HCT116 (cell line): ENCODE measurements around the gene CINP. TPM values are rescaled to one million over a fixed set of nuclear protein-coding genes. Genes with fewer than 3 reads are reported as not detected.

Experiments used
- ATAC-seq: fragments of 200-7000 bp; cut with Tn5 transposase; 2 replicates; pipeline ENCODE4 v1.9.1; 2020; ENCODE audit warnings: mild to moderate bottlenecking, moderate library complexity
- BruUV-seq: library from RNA; stranded (reverse); fragments of 400-500 nt; replicated peaks from 2 replicates; lab custom pipeline; 2021; lab: Mats Ljungman, UMichigan
- CTCF ChIA-PET: fragments of 300-600 bp; sonication (Branson Sonifier 250); formaldehyde crosslinking; loops from one replicate; lab custom pipeline; 2021; ENCODE audit warnings: antibody characterized with exemption; lab: Charles Lee
- POLR2A ChIA-PET: fragments of 300-600, 350-600 bp; sonication (Branson Sonifier 250); formaldehyde crosslinking; loops from one replicate; lab custom pipeline; 2021; ENCODE audit warnings: antibody characterized with exemption; lab: Charles Lee
- RAD21 ChIA-PET, 2 experiments: fragments of 300-600 bp; sonication (Branson Sonifier 250); formaldehyde crosslinking; loops; one replicate each; lab custom pipeline; 2023; ENCODE audit warnings: low total read pairs in 2 of 2; ENCODE audit not compliant: uncharacterized antibody in 2 of 2, unreplicated experiment in 2 of 2, low non-redundant PET in 1 of 2; lab: Charles Lee
- DNase-seq: peaks from one replicate; pipeline ENCODE4 v3.0.0-alpha.2; 2010; ENCODE audit warnings: low read depth, low spot score
- H2AFZ ChIP-seq: fragments of 200-600 bp; shearing (Covaris generic), sonication (generic); 2 replicates; pipeline ENCODE4 v1.6.1; 2017; ENCODE audit warnings: low read depth, mixed run types, mixed read lengths, antibody characterized with exemption, low read length; ENCODE audit not compliant: poor library complexity, severe bottlenecking
- H3K27ac ChIP-seq: 2 replicates; pipeline ENCODE4 v1.5.1; 2012; ENCODE audit warnings: low read depth, low read length
- H3K27me3 ChIP-seq: fragments of 200-600 bp; sonication (generic); 2 replicates; pipeline ENCODE4 v1.6.1; 2016; ENCODE audit warnings: mixed run types, low read length, mixed read lengths; ENCODE audit not compliant: insufficient read depth
- H3K36me3 ChIP-seq, 2 experiments: fragments of 200-500 bp in 1 of 2; fragments of 200-600 bp in 1 of 2; sonication (Bioruptor generic) in 1 of 2; sonication (generic) in 1 of 2; 2 replicates each; pipeline versions ENCODE4 v1.5.1 to v1.6.1; 2014 to 2016; ENCODE audit warnings: low read length in 2 of 2, inconsistent platforms in 1 of 2, mixed read lengths in 1 of 2, mixed run types in 1 of 2; ENCODE audit not compliant: insufficient read depth in 2 of 2, control insufficient read depth in 1 of 2
- H3K4me1 ChIP-seq, 2 experiments: fragments of 200-600 bp in 1 of 2; sonication (generic) in 1 of 2; 2 replicates each; pipeline versions ENCODE4 v1.5.1 to v1.6.1; 2012 to 2017; ENCODE audit warnings: low read length in 2 of 2, inconsistent platforms in 1 of 2, mild to moderate bottlenecking in 1 of 2, mixed read lengths in 1 of 2, mixed run types in 1 of 2, moderate library complexity in 1 of 2; ENCODE audit not compliant: insufficient read depth in 2 of 2, control insufficient read depth in 1 of 2
- H3K4me2 ChIP-seq: fragments of 200-600 bp; sonication (generic); 2 replicates; pipeline ENCODE4 v1.6.1; 2017; ENCODE audit warnings: mixed run types, low read length, mixed read lengths
- H3K4me3 ChIP-seq, 2 experiments: fragments of 200-600 bp in 1 of 2; sonication (generic) in 1 of 2; replicated peaks in 1 of 2; 2 replicates each; pipeline ENCODE4 v1.5.1; 2011 to 2016; ENCODE audit warnings: low read length in 2 of 2, control low read depth in 1 of 2, low read depth in 1 of 2, mild to moderate bottlenecking in 1 of 2, mixed read lengths in 1 of 2, mixed run types in 1 of 2
- H3K79me2 ChIP-seq: fragments of 200-600 bp; sonication (generic); 2 replicates; pipeline ENCODE4 v1.6.1; 2017; ENCODE audit warnings: mild to moderate bottlenecking, mixed run types, low read length, moderate library complexity, mixed read lengths; ENCODE audit not compliant: insufficient read depth
- H3K9ac ChIP-seq: fragments of 200-600 bp; sonication (generic); 2 replicates; pipeline ENCODE4 v1.6.1; 2016; ENCODE audit warnings: low read length, mixed read lengths
- H3K9me2 ChIP-seq: fragments of 200-600 bp; sonication (generic), shearing (Covaris generic); 2 replicates; pipeline ENCODE4 v1.6.1; 2017; ENCODE audit warnings: mixed run types, mild to moderate bottlenecking, moderate library complexity; ENCODE audit not compliant: insufficient read depth
- H3K9me3 ChIP-seq, 2 experiments: fragments of 200-500 bp in 1 of 2; fragments of 200-600 bp in 1 of 2; sonication (Bioruptor generic) in 1 of 2; sonication (generic) in 1 of 2; 2 replicates each; pipeline ENCODE4 v1.6.1; 2014 to 2017; ENCODE audit warnings: low read length in 2 of 2, mixed read lengths in 2 of 2, inconsistent platforms in 1 of 2, low read depth in 1 of 2, mild to moderate bottlenecking in 1 of 2, mixed run types in 1 of 2, moderate library complexity in 1 of 2; ENCODE audit not compliant: control insufficient read depth in 1 of 2, insufficient read depth in 1 of 2
- H4K20me1 ChIP-seq: fragments of 200-600 bp; sonication (generic), shearing (Covaris generic); 2 replicates; pipeline ENCODE4 v1.6.1; 2017; ENCODE audit warnings: mixed run types, mild to moderate bottlenecking, moderate library complexity; ENCODE audit not compliant: insufficient read depth
- CBX3 ChIP-seq: IDR thresholded peaks from 2 replicates; pipeline ENCODE4 v1.6.1; 2012; ENCODE audit warnings: low read depth
- CEBPB ChIP-seq: IDR thresholded peaks from 2 replicates; pipeline ENCODE4 v1.6.1; 2012; ENCODE audit warnings: low read depth
- ELF1 ChIP-seq: IDR thresholded peaks from 2 replicates; pipeline ENCODE4 v1.6.1; 2012; ENCODE audit warnings: low read depth, borderline replicate concordance
- EZH2 ChIP-seq: fragments of 200-600 bp; sonication (generic); IDR thresholded peaks from 2 replicates; pipeline ENCODE4 v1.6.1; 2017; ENCODE audit warnings: antibody characterized with exemption, mixed run types
- EZH2phosphoT487 ChIP-seq: fragments of 200-600 bp; IDR thresholded peaks from 2 replicates; pipeline ENCODE4 v1.6.1; 2018; ENCODE audit warnings: antibody characterized with exemption, borderline replicate concordance
- FOSL1 ChIP-seq: IDR thresholded peaks from 2 replicates; pipeline ENCODE4 v1.6.1; 2012; ENCODE audit warnings: low read depth
- JUND ChIP-seq: IDR thresholded peaks from 2 replicates; pipeline ENCODE4 v1.6.1; 2012
- POLR2A ChIP-seq: IDR thresholded peaks from 2 replicates; pipeline ENCODE4 v1.7.0; 2011; ENCODE audit warnings: borderline replicate concordance; ENCODE audit not compliant: insufficient read depth, insufficient read length; ENCODE audit errors: extremely low read depth
- POLR2AphosphoS5 ChIP-seq: IDR thresholded peaks from 2 replicates; pipeline ENCODE4 v1.6.1; 2011; ENCODE audit warnings: mild to moderate bottlenecking, low read depth, low read length, moderate library complexity
- RAD21 ChIP-seq: IDR thresholded peaks from 2 replicates; pipeline ENCODE4 v1.6.1; 2012; ENCODE audit warnings: low read depth, mild to moderate bottlenecking
- SIN3A ChIP-seq: IDR thresholded peaks from 2 replicates; pipeline ENCODE4 v1.6.1; 2012; ENCODE audit warnings: low read depth
- SP1 ChIP-seq: IDR thresholded peaks from 2 replicates; pipeline ENCODE4 v1.6.1; 2012; ENCODE audit warnings: low read depth
- SRF ChIP-seq: IDR thresholded peaks from 2 replicates; pipeline ENCODE4 v1.6.1; 2012; ENCODE audit warnings: low read depth
- ZBTB33 ChIP-seq: IDR thresholded peaks from 2 replicates; pipeline ENCODE4 v1.6.1; 2011; ENCODE audit warnings: mild to moderate bottlenecking, low read length, moderate library complexity; ENCODE audit not compliant: insufficient replicate concordance; ENCODE audit errors: extremely low read depth
- ZFX ChIP-seq: fragments of 450-650 bp; IDR thresholded peaks from 2 replicates; pipeline ENCODE4 v1.6.1; 2017
- ZNF274 ChIP-seq: fragments of 200-500 bp; sonication (Bioruptor generic); IDR thresholded peaks from 2 replicates; pipeline ENCODE4 v1.6.1; 2014; ENCODE audit warnings: mild to moderate bottlenecking, low read depth, low read length, inconsistent platforms
- intact Hi-C: fragments of 100-400 bp; cut with micrococcal nuclease; formaldehyde crosslinking; loops from 2 replicates; pipeline ENCODE4 v1.10.0; 2022
- total RNA-seq: library from RNA; stranded (reverse); gene quantifications from one replicate; pipeline ENCODE4 v1.2.1, GENCODE V29; 2021; ENCODE audit not compliant: unreplicated experiment
- TF ChIP-seq, protein P1 (sequence below): IDR thresholded peaks from 2 replicates; pipeline ENCODE4 v1.6.1; 2012
- TF ChIP-seq, protein P2 (sequence below), 3 experiments: fragments of 200-600 bp in 1 of 3; sonication (generic) in 1 of 3; IDR thresholded peaks in 2 of 3; conservative IDR thresholded peaks in 1 of 3; 2 replicates each; pipeline ENCODE4 v1.5.1; 2012 to 2017; ENCODE audit warnings: low read depth in 2 of 3, low read length in 2 of 3, antibody characterized with exemption in 1 of 3, borderline replicate concordance in 1 of 3, control low read depth in 1 of 3, mild to moderate bottlenecking in 1 of 3, mixed read lengths in 1 of 3, mixed run types in 1 of 3, moderate library complexity in 1 of 3; ENCODE audit not compliant: insufficient read depth in 1 of 3
- TF ChIP-seq, protein P3 (sequence below): IDR thresholded peaks from 2 replicates; pipeline ENCODE4 v1.6.1; 2012; ENCODE audit warnings: low read depth
- TF ChIP-seq, protein P4 (sequence below): IDR thresholded peaks from 2 replicates; pipeline ENCODE4 v1.6.1; 2012

Gene CINP
- total RNA-seq, 1 experiment from 2014 or later: 49.1 TPM

- Histone ChIP-seq H3K27ac (peak overlapping the region; percentile 77), H3K9ac (peak overlapping the region; percentile 93), H3K27me3 (no peaks in the 10 kb centered on the region), H3K9me3 (no peaks in the 10 kb centered on the region), H3K4me1 (peaks cover 37 to 70% of the 10 kb centered on the region in 2 experiments), H3K4me2 (peak overlapping the region; percentile 97), H3K36me3 (no peaks in the 10 kb centered on the region), H3K79me2 (peaks cover 19% of the 10 kb centered on the region), H4K20me1 (no peaks in the 10 kb centered on the region), H2AFZ (peak overlapping the region; percentile 58), H3K9me2 (no peaks in the 10 kb centered on the region), H3K4me3 (peak overlapping the region; percentile 91 to 96)
- BruUV-seq: no TSS peak
- intact Hi-C loops: no loop called here
- DNase-seq: no peak
- ChIA-PET POLR2A (no interaction called here), CTCF (no interaction called here), RAD21 (interaction anchor here in 1 of 2 experiments (0.5 kb wide), 1 partner anchor 272 kb away, joined by 6 read pairs; no protein-coding TSS in a partner anchor)
- ATAC-seq: no peak
- TF ChIP-seq ELF1 (no peak), CEBPB (no peak), FOSL1 (no peak), EZH2 (no peak), POLR2AphosphoS5 (no peak), SRF (no peak), POLR2A (no peak), ZNF274 (no peak), ZFX (no peak), EZH2phosphoT487 (no peak), SIN3A (no peak), CBX3 (no peak), SP1 (no peak), JUND (no peak), RAD21 (no peak), ZBTB33 (no peak)
- TF ChIP-seq, protein P1, sequence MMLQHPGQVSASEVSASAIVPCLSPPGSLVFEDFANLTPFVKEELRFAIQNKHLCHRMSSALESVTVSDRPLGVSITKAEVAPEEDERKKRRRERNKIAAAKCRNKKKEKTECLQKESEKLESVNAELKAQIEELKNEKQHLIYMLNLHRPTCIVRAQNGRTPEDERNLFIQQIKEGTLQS: no peak
- TF ChIP-seq, protein P2, sequence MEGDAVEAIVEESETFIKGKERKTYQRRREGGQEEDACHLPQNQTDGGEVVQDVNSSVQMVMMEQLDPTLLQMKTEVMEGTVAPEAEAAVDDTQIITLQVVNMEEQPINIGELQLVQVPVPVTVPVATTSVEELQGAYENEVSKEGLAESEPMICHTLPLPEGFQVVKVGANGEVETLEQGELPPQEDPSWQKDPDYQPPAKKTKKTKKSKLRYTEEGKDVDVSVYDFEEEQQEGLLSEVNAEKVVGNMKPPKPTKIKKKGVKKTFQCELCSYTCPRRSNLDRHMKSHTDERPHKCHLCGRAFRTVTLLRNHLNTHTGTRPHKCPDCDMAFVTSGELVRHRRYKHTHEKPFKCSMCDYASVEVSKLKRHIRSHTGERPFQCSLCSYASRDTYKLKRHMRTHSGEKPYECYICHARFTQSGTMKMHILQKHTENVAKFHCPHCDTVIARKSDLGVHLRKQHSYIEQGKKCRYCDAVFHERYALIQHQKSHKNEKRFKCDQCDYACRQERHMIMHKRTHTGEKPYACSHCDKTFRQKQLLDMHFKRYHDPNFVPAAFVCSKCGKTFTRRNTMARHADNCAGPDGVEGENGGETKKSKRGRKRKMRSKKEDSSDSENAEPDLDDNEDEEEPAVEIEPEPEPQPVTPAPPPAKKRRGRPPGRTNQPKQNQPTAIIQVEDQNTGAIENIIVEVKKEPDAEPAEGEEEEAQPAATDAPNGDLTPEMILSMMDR (IDR thresholded peaks at IDR 0.05 in 2 of 3, conservative IDR thresholded peaks at IDR 0.05 in 1 of 3; ENCODE audit: borderline replicate concordance in 1 of 3, insufficient read depth in 1 of 3, low read depth in 2 of 3, low read length in 2 of 3): no peak
- TF ChIP-seq, protein P3, sequence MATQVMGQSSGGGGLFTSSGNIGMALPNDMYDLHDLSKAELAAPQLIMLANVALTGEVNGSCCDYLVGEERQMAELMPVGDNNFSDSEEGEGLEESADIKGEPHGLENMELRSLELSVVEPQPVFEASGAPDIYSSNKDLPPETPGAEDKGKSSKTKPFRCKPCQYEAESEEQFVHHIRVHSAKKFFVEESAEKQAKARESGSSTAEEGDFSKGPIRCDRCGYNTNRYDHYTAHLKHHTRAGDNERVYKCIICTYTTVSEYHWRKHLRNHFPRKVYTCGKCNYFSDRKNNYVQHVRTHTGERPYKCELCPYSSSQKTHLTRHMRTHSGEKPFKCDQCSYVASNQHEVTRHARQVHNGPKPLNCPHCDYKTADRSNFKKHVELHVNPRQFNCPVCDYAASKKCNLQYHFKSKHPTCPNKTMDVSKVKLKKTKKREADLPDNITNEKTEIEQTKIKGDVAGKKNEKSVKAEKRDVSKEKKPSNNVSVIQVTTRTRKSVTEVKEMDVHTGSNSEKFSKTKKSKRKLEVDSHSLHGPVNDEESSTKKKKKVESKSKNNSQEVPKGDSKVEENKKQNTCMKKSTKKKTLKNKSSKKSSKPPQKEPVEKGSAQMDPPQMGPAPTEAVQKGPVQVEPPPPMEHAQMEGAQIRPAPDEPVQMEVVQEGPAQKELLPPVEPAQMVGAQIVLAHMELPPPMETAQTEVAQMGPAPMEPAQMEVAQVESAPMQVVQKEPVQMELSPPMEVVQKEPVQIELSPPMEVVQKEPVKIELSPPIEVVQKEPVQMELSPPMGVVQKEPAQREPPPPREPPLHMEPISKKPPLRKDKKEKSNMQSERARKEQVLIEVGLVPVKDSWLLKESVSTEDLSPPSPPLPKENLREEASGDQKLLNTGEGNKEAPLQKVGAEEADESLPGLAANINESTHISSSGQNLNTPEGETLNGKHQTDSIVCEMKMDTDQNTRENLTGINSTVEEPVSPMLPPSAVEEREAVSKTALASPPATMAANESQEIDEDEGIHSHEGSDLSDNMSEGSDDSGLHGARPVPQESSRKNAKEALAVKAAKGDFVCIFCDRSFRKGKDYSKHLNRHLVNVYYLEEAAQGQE: no peak
- TF ChIP-seq, protein P4, sequence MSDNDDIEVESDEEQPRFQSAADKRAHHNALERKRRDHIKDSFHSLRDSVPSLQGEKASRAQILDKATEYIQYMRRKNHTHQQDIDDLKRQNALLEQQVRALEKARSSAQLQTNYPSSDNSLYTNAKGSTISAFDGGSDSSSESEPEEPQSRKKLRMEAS: no peak
Measured at GRCh38 chr14:102318781-102319276, 43.9 kb downstream of the CINP start.
